ENCODE measurements around the gene ZNF584.
"Not testable (repeated sequence)": the region's sequence is repeated elsewhere in the genome, so short reads cannot be mapped to it uniquely, and the experiment has no call there.

DNA sequence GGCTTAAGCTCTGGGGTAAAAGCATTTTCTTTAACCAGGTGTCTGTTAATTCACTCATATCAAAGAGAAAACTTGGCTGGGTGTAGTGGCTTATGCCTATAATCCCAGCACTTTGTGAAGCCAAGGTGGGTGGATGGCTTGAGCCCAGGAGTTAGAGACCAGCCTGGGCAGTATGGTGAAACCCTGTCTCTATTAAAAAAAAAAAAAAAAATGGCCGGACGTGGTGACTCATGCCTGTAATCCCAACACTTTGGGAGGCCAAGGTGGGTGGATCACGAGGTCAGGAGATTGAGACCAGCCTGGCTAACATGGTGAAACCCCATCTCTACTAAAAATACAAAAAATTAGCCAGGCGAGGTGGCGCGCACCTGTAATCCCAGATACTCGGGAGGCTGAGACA is 31.7 kb upstream of the ZNF584 start:
- TF ChIP-seq POLR2A, POLR2AphosphoS5 (IDR thresholded peaks at IDR 0.05): not testable (repeated sequence)
- TF ChIP-seq, protein P1, sequence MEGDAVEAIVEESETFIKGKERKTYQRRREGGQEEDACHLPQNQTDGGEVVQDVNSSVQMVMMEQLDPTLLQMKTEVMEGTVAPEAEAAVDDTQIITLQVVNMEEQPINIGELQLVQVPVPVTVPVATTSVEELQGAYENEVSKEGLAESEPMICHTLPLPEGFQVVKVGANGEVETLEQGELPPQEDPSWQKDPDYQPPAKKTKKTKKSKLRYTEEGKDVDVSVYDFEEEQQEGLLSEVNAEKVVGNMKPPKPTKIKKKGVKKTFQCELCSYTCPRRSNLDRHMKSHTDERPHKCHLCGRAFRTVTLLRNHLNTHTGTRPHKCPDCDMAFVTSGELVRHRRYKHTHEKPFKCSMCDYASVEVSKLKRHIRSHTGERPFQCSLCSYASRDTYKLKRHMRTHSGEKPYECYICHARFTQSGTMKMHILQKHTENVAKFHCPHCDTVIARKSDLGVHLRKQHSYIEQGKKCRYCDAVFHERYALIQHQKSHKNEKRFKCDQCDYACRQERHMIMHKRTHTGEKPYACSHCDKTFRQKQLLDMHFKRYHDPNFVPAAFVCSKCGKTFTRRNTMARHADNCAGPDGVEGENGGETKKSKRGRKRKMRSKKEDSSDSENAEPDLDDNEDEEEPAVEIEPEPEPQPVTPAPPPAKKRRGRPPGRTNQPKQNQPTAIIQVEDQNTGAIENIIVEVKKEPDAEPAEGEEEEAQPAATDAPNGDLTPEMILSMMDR (IDR thresholded peaks at IDR 0.05): not testable (repeated sequence)

Data from transverse colon (tissue), 4 donors.